ENCODE measurements around the gene CYP27A1.
"Not testable (repeated sequence)": the region's sequence is repeated elsewhere in the genome, so short reads cannot be mapped to it uniquely, and the experiment has no call there.

The CYP27A1 gene

DNA sequence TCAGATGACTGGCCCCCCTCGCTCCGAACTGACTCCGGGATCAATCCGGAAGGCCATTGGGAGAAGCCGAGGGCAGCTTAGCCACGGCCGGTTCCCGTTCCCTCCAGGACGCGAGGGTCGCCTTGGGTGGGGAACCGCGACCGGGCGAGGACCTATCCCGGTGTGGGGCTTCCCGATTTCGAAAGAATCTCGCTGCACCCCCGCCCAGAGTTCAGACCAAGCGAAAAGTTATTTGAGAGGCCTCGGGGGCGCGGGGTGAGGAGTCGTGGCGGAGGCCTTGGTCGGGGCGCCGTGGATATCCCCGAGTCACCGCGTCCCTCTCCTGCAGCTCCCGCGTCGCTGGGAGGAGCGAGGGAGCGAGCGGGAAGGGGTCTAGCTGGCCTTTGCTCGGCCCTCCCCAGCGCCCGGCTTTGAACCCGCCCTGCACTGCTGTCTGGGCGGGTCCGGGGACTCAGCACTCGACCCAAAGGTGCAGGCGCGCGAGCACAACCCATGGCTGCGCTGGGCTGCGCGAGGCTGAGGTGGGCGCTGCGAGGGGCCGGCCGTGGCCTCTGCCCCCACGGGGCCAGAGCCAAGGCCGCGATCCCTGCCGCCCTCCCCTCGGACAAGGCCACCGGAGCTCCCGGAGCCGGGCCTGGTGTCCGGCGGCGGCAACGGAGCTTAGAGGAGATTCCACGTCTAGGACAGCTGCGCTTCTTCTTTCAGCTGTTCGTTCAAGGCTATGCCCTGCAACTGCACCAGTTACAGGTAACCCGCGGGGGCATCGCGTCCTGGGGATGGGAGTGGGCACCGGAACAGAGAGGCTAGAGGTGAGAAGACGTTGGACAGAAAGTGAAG is at the start of gene CYP27A1:
Gene CYP27A1, plus strand, starts transcription at position 457 of the 837 bp plus-strand sequence. Its CDS starts 36 bp downstream, at position 493.
- no peak for DNase-seq (ENCODE audit: low read depth in 2 of 2)

GRCh38 chr2:218732761-218733158 is 49.2 kb upstream of the CYP27A1 start:
- no peak for DNase-seq (ENCODE audit: low read depth in 2 of 2)

DNA sequence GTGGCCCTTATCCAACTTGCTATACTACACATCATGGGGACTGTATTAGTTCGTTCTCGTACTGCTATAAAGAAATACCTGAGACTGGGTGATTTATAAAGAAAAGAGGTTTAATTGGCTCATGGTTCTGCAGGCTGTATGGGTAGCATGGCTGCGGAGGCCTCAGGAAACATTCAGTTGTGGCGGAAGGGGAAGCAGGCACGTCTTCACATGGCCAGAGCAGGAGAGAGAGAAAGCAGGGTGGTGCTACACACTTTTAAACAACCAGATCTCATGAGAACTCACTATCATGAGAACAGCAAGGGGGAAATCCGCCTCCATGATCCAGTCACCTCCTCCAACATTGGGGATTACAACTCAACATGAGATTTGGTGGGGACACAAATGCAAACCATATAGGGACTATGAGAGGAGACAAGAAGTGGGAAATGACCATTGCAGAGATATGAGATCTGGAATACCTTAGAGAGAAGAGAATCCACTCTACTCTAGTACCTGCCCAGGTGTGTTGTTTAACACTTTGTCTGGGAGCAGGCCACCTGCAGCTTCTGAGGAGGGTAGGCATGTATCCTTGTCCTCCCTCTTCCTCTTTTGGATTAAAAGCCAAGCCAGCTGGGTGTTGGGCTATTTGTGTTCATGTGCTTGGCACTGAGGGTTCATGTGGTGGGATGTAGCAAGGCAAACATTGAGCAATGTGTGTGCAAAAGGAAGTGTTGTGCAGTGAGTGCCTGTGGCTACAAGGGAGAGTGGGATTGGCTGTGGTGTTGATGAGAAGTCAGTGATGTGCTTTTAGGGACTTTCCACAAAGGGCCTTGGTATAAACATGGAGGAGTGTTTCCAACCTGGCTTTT is 48.6 kb upstream of the CYP27A1 start:
- DNase-seq (ENCODE audit: low read depth in 2 of 2) = no peak

GRCh38 chr2:218734190-218734975 is 47.6 kb upstream of the CYP27A1 start:
- DNase-seq (ENCODE audit: low read depth in 2 of 2) = no peak

DNA sequence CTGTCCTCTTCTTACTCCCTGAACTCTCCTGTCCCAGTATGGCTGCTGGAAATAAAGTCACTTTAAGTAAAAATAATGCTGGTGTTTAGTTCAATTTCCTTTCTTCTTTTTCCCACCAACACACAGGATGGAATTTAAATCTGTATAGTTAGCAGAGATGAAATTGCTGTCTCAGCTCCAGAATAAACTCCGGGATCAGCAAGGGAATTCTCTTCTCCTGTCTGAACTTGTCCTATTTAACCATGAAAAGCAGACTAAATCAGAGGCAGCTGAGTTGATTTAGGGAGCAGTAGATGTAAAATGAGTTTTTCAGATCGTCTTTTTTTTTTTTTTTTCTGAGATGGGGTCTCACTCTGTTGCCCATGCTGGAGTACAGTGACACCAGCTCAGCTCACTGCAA is 45.4 kb upstream of the CYP27A1 start:
- no peak for DNase-seq (ENCODE audit: low read depth in 2 of 2)

- DNase-seq (ENCODE audit: low read depth in 2 of 2) = no peak
These were observed 38.9 kb upstream of the CYP27A1 start for GRCh38 chr2:218743068-218743467.

GRCh38 chr2:218744615-218745014 is 37.3 kb upstream of the CYP27A1 start:
- no peak for DNase-seq (ENCODE audit: low read depth in 2 of 2)

- DNase-seq (ENCODE audit: low read depth in 2 of 2) = no peak
These were observed 36.8 kb upstream of the CYP27A1 start for GRCh38 chr2:218745160-218745558.

DNA sequence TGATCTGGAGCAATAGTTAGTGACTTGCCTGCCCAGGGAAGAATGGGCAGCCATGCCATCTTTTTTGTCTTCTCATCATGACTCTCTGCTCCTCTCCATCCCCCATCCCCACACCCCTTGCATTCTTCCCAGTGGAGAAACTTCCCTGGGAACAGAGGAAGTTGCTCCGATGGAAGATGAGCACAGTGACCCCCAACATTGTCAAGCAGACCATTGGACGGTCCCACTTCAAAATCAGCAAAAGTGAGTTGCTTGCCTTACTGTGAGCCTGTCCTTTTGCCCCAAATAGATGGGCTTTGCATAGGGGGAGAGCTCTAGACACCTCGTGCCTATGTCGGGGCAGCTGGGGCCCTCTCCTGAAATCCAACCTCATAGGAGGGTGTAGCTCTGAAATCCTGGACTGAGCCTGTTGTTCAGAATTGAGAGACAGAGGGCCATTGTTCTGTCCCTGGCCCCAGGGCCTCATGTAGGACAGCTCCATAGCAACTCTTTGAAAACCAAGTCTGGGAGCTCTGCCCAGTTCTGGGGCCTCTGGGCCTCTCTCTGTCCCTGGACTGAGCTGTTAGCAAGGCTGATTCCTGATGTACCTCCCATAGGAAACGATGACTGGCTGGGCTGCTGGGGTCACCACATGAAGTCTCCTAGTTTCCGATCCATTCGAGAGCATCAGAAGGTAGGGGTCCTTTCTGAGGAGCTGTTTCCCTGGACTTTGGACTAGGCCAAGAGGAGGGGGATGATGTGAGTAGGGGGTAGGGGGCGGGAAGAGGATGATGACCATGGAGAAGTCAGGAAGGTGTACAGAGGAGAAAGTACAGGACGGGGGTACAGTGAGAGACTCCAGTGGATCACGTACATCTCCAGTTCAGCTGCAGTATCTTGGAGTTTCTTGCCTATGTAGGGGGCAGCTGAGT is 36.1 kb upstream of the CYP27A1 start:
- no peak for DNase-seq (ENCODE audit: low read depth in 2 of 2)

DNA sequence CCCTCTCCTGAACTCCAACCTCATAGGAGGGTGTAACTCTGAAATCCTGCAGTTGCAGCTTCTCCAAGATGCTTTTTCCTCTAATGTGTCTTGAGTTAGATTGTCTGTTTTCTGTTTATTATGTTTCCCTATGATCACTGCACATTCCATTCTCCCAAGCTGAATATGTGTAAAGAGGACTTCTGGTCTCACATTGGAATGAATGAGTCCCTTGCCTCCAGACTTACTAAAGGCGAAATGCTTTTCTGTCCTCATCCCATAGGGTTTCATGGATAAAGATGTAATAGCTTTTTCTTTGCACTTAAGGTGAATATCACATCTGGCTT is 35.5 kb upstream of the CYP27A1 start:
- DNase-seq (ENCODE audit: low read depth in 2 of 2) = no peak

DNA sequence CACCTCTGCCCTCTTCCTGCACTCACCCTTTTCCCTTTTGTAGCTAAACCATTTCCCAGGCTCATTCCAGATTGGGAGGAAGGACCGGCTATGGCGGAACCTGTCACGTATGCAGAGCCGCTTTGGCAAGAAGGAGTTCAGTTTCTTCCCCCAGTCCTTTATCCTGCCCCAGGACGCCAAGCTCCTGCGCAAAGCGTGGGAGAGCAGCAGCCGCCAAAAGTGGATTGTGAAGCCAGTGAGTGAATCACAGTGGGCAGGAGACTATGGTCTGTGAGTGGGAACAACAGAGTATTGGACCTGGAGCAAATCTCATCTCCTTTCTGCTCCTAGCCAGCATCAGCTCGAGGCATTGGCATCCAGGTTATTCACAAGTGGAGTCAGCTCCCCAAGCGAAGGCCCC is 35.0 kb upstream of the CYP27A1 start:
- no peak for DNase-seq (ENCODE audit: low read depth in 2 of 2)

- no peak for DNase-seq (ENCODE audit: low read depth in 2 of 2)
These were observed 33.1 kb upstream of the CYP27A1 start for GRCh38 chr2:218748741-218749441.

DNA sequence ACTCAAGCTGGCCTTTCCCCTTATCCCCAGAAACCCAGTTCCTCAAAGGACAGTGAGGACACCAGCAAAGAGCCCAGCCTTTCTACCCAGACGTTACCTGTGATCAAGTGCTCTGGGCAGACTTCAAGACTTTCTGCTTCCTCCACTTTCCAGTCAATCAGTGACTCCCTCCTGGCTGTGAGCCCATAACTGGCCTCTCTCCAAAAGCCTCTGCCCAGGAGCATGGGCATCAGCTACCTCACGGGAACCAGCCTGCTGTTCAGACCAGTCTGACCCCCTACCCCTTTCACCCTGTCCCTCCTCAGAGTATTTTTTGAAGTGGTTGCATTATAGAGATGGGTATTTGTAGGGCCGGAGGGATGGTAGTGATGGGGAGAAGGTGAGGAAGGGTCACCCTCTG is 27.7 kb upstream of the CYP27A1 start:
- DNase-seq (ENCODE audit: low read depth in 2 of 2) = no peak

- no peak for DNase-seq (ENCODE audit: low read depth in 2 of 2)
These were observed 27.2 kb upstream of the CYP27A1 start for GRCh38 chr2:218754781-218755180.

- DNase-seq (ENCODE audit: low read depth in 2 of 2) = no peak
These were observed 26.8 kb upstream of the CYP27A1 start for GRCh38 chr2:218755198-218755566.

DNA sequence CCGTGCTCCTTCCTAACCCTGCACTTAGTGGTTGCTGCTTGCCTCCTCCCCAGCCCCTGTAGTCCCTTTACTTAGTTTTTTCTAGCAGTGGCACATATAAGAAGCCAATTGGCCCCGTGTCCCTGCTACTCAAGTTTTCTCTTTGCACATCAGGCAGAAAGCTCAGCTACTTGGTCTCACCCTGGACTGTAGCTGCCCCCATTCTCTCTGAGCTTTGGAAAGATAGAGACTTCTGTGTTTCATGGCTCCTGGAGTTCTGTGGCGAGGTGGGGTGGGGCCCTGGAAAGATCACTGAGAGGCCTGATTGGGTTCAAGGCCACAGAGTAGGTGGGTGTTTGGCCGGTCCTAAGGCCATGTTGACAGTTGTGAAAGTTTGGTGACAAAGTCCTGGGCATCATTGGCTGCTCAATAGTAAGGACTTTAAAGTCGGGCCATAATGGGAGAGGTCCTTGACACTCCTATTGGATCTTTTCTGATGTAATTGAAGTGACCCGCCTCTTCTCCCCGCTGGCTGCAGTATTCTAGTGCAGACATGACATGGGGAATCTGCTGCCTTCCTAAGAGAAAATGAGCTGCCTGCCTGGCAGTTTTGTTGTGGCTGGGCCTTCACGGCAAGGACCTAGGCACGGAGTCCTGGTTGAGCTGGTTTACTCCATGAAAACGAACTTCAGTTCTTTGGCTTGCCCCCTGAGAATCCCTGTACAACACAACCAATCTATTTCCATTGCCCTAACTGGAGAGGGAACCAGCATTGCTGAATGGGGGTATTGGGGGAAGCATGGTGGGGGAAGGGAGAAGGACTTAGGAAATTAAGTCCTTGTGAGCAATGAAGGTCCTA is 26.2 kb upstream of the CYP27A1 start:
- DNase-seq (ENCODE audit: low read depth in 2 of 2) = no peak

- no peak for DNase-seq (ENCODE audit: low read depth in 2 of 2)
These were observed 25.2 kb upstream of the CYP27A1 start for GRCh38 chr2:218756599-218757377.

DNA sequence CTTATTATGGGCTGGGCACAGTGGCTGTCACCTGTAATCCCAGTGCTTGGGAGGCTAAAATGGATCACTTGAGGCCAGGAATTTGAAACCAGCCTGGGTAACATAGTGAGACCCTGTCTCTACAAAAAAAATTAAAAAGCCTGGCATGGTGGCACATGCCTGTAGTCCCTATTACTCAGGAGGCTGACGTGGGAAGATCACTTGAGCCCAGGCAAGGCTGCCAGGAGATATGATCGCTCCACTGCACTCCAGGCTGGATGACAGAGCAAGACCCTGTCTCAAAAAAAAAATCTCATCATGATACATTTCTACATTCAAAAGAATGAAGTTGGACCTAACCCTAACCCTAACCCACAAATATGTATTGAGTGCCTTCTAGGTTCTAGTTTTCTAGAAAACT is 20.2 kb upstream of the CYP27A1 start:
- DNase-seq (ENCODE audit: low read depth in 2 of 2) = no peak

DNA sequence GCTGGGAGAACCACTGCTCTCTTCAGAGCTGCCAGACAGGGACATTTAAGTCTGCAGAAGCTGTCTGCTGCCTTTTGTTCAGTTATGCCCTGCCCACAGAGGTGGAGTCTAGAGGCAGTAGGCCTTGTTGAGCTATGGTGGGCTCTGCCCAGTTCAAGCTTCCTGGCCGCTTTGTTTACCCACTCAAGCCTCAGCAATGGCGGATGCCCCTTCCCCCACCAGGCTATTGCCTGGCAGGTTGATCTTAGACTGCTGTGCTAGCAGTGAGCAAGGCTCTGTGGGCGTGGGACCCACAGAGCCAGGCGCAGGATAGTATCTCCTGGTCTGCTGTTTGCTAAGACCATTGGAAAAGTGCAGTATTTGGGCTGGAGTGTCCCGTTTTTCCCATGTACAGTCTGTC is 9.2 kb upstream of the CYP27A1 start:
- not testable (repeated sequence) for DNase-seq (ENCODE audit: low read depth in 2 of 2)

Data from stimulated activated CD4-positive, alpha-beta T cell treated with anti-CD3 and anti-CD28 coated beads, Interleukin-12 subunit alpha, Interleukin-12 subunit beta, amount 100 ng/mL, for 24 hours (primary cell).